A673 (cell line): ENCODE results near the gene CORO6. TPM values are rescaled to one million over a fixed set of nuclear protein-coding genes. Genes with fewer than 3 reads are reported as not detected.
A peak's percentile ranks its signal among the peaks of the same experiment; 100 is the strongest.

ENCODE experiments used
- BruUV-seq: library from RNA; stranded (reverse); fragments of 400-500 nt; replicated peaks from 2 replicates; lab custom pipeline; 2021; lab: Mats Ljungman, UMichigan
- CTCF ChIA-PET: fragments of 300-600 bp; sonication (Branson Sonifier 250); formaldehyde crosslinking; loops from one replicate; lab custom pipeline; 2022; ENCODE audit warnings: antibody characterized with exemption; lab: Charles Lee
- POLR2A ChIA-PET: fragments of 300-600 bp; sonication (Branson Sonifier 250); formaldehyde crosslinking; loops from one replicate; lab custom pipeline; 2022; ENCODE audit warnings: antibody characterized with exemption; ENCODE audit not compliant: low non-redundant PET; lab: Charles Lee
- DNase-seq: peaks from one replicate; pipeline ENCODE4 v3.0.0-alpha.2; 2015; ENCODE audit warnings: low spot score
- H3K27ac ChIP-seq: fragments of 200-600 bp; sonication (generic); 2 replicates; pipeline ENCODE4 v1.5.1; 2016; ENCODE audit warnings: mixed run types, low read depth, mild to moderate bottlenecking, mixed read lengths, antibody characterized with exemption, low read length; ENCODE audit not compliant: poor library complexity, severe bottlenecking
- H3K27me3 ChIP-seq: fragments of 200-600 bp; sonication (generic); replicated peaks from 2 replicates; pipeline ENCODE4 v1.6.1; 2017; ENCODE audit warnings: mixed run types, low read depth, mild to moderate bottlenecking, mixed read lengths, antibody characterized with exemption, low read length; ENCODE audit not compliant: insufficient read depth, poor library complexity
- H3K36me3 ChIP-seq: fragments of 200-600 bp; sonication (generic); 2 replicates; pipeline ENCODE4 v1.6.1; 2016; ENCODE audit warnings: mixed run types, mild to moderate bottlenecking, mixed read lengths, antibody characterized with exemption, low read length; ENCODE audit not compliant: insufficient read depth, poor library complexity, severe bottlenecking
- H3K4me1 ChIP-seq: fragments of 200-600 bp; sonication (generic); 2 replicates; pipeline ENCODE4 v1.6.1; 2017; ENCODE audit warnings: mixed run types, mild to moderate bottlenecking, mixed read lengths, antibody characterized with exemption, low read length; ENCODE audit not compliant: insufficient read depth, poor library complexity, severe bottlenecking
- H3K4me3 ChIP-seq: fragments of 200-600 bp; sonication (generic); 2 replicates; pipeline ENCODE4 v1.5.1; 2016; ENCODE audit warnings: low read depth, mixed run types, mild to moderate bottlenecking, mixed read lengths, low read length; ENCODE audit not compliant: poor library complexity, severe bottlenecking
- H3K9me3 ChIP-seq: fragments of 200-600 bp; sonication (generic); 2 replicates; pipeline ENCODE4 v1.6.1; 2016; ENCODE audit warnings: mixed run types, low read depth, mild to moderate bottlenecking, mixed read lengths, antibody characterized with exemption, low read length; ENCODE audit not compliant: poor library complexity, severe bottlenecking
- CTCF ChIP-seq: fragments of 300-800, 200-600 bp; sonication (generic); conservative IDR thresholded peaks from 2 replicates; pipeline ENCODE4 v1.5.1; 2017; ENCODE audit warnings: low read depth, mild to moderate bottlenecking, antibody characterized with exemption, low read length, moderate library complexity, mixed read lengths
- EZH2 ChIP-seq: fragments of 200-600 bp; sonication (generic); IDR thresholded peaks from 2 replicates; pipeline ENCODE4 v1.6.1; 2017; ENCODE audit warnings: borderline replicate concordance, low read depth, mild to moderate bottlenecking, mixed read lengths, antibody characterized with exemption, low read length; ENCODE audit not compliant: poor library complexity, severe bottlenecking
- intact Hi-C: fragments of 100-400 bp; cut with micrococcal nuclease; formaldehyde crosslinking; loops from one replicate; pipeline ENCODE4 v1.10.0; 2022; ENCODE audit not compliant: unreplicated experiment
- total RNA-seq: library from RNA; stranded (reverse); gene quantifications from 2 replicates; pipeline ENCODE4 v1.2.3, GENCODE V29; 2021

CORO6 gene
- total RNA-seq, 1 experiment from 2014 or later: 19.7 TPM

GRCh38 chr17:29640413-29640812 is 17.7 kb upstream of the CORO6 start:
- H3K4me1 ChIP-seq: peaks cover 62% of the 10 kb centered on the region
- peaks cover 25% of the 10 kb centered on the region for H3K36me3 ChIP-seq
- H3K4me3 ChIP-seq: no peak overlapping the region
- TF ChIP-seq EZH2: no peak
- no peak for TF ChIP-seq CTCF
- ChIA-PET POLR2A (no interaction called here), CTCF (interaction anchor here (0.6 to 2.8 kb wide), 7 partner anchors 11 to 505 kb away, joined by 4 to 56 read pairs (median 17); partner anchors contain the start of gene SSH2)
- H3K27me3 ChIP-seq: no peaks in the 10 kb centered on the region
- peak; percentile 82 for DNase-seq
- no peaks in the 10 kb centered on the region for H3K9me3 ChIP-seq
- BruUV-seq: no TSS peak
- intact Hi-C loops: loop anchor here (1.0 to 5.0 kb wide), 4 partner anchors 42 to 387 kb away; no protein-coding TSS in a partner anchor
- peak overlapping the region; percentile 67 for H3K27ac ChIP-seq

- no peak overlapping the region for H3K4me3 ChIP-seq
- peaks cover 44% of the 10 kb centered on the region for H3K36me3 ChIP-seq
- no peak overlapping the region for H3K27ac ChIP-seq
- BruUV-seq: no TSS peak
- H3K27me3 ChIP-seq: no peaks in the 10 kb centered on the region
- intact Hi-C loops: no loop called here
- peaks cover 3% of the 10 kb centered on the region for H3K4me1 ChIP-seq
- DNase-seq: no peak
- TF ChIP-seq EZH2 (no peak), CTCF (no peak)
- ChIA-PET CTCF (no interaction called here), POLR2A (no interaction called here)
- H3K9me3 ChIP-seq: no peaks in the 10 kb centered on the region
Observed at GRCh38 chr17:29633886-29634285, 11.2 kb upstream of the CORO6 start.

GRCh38 chr17:29630630-29631193 is 8.0 kb upstream of the CORO6 start:
- peaks cover 27% of the 10 kb centered on the region for H3K36me3 ChIP-seq
- H3K27me3 ChIP-seq: no peaks in the 10 kb centered on the region
- H3K27ac ChIP-seq: no peak overlapping the region
- H3K4me3 ChIP-seq: no peak overlapping the region
- H3K4me1 ChIP-seq: no peaks in the 10 kb centered on the region
- POLR2A ChIA-PET: no interaction called here
- intact Hi-C loops: no loop called here
- DNase-seq: no peak
- H3K9me3 ChIP-seq: no peaks in the 10 kb centered on the region
- no TSS peak for BruUV-seq
- TF ChIP-seq CTCF: no peak
- no peak for TF ChIP-seq EZH2
- CTCF ChIA-PET: no interaction called here
